Liver (tissue), 9 donors: Measurements from ENCODE around the gene MSI2. TPM values are rescaled to one million over a fixed set of nuclear protein-coding genes. Genes with fewer than 3 reads are reported as not detected.

Experiments
- DNase-seq: peaks from one replicate; pipeline ENCODE4 v3.0.0-alpha.2; 2017; ENCODE audit warnings: low spot score
- H3K27ac ChIP-seq, 2 donors: one replicate each; pipeline ENCODE4 v1.7.0; 2013; ENCODE audit warnings: inconsistent platforms in 2 of 2, low read length in 2 of 2, control low read depth in 1 of 2, low read depth in 1 of 2, mild to moderate bottlenecking in 1 of 2
- H3K27me3 ChIP-seq, 4 donors: one replicate each; pipeline versions ENCODE4 v1.6.1 to v1.7.0; 2013; ENCODE audit warnings: low read length in 3 of 4, inconsistent platforms in 1 of 4, mild to moderate bottlenecking in 1 of 4, moderate library complexity in 1 of 4; ENCODE audit not compliant: control insufficient read depth in 4 of 4, insufficient read depth in 4 of 4
- H3K36me3 ChIP-seq, 4 donors: one replicate each; pipeline versions ENCODE4 v1.6.1 to v1.7.0; 2013; ENCODE audit warnings: low read length in 3 of 4, mild to moderate bottlenecking in 3 of 4, low read depth in 1 of 4, moderate library complexity in 1 of 4; ENCODE audit not compliant: control insufficient read depth in 4 of 4, insufficient read depth in 3 of 4
- H3K4me1 ChIP-seq, 4 donors: one replicate each; pipeline versions ENCODE4 v1.6.1 to v1.7.0; 2013; ENCODE audit warnings: low read length in 3 of 4, mild to moderate bottlenecking in 3 of 4, moderate library complexity in 1 of 4; ENCODE audit not compliant: control insufficient read depth in 4 of 4, insufficient read depth in 4 of 4
- H3K4me3 ChIP-seq, 3 donors: one replicate each; pipeline versions ENCODE4 v1.6.1 to v1.7.0; 2013; ENCODE audit warnings: low read length in 3 of 3, control low read depth in 1 of 3, low read depth in 1 of 3, mild to moderate bottlenecking in 1 of 3
- H3K9ac ChIP-seq, 2 donors: one replicate each; pipeline ENCODE4 v1.7.0; 2013; ENCODE audit warnings: low read length in 2 of 2, mild to moderate bottlenecking in 2 of 2, moderate library complexity in 2 of 2, control low read depth in 1 of 2, low read depth in 1 of 2
- H3K9me3 ChIP-seq, 4 donors: one replicate each; pipeline versions ENCODE4 v1.6.1 to v1.7.0; 2013; ENCODE audit warnings: low read length in 3 of 4; ENCODE audit not compliant: control insufficient read depth in 4 of 4
- EGR1 ChIP-seq, 2 donors: IDR thresholded peaks; 2 replicates each; pipeline ENCODE4 v1.6.1; 2016 to 2018; ENCODE audit warnings: antibody characterized with exemption in 2 of 2, low read depth in 2 of 2
- FOXA1 ChIP-seq: IDR thresholded peaks from 2 replicates; pipeline ENCODE4 v1.6.1; 2016; ENCODE audit warnings: antibody characterized with exemption
- FOXA2 ChIP-seq: IDR thresholded peaks from 2 replicates; pipeline ENCODE4 v1.6.1; 2016; ENCODE audit warnings: antibody characterized with exemption
- GABPA ChIP-seq, 2 donors: IDR thresholded peaks in 1 of 2; conservative IDR thresholded peaks in 1 of 2; 2 replicates each; pipeline ENCODE4 v1.6.1; 2016; ENCODE audit warnings: antibody characterized with exemption in 2 of 2, mild to moderate bottlenecking in 1 of 2, moderate library complexity in 1 of 2
- HNF4A ChIP-seq, 2 donors: conservative IDR thresholded peaks; 2 replicates each; pipeline ENCODE4 v1.6.1; 2016; ENCODE audit warnings: antibody characterized with exemption in 2 of 2, mild to moderate bottlenecking in 2 of 2
- HNF4G ChIP-seq: IDR thresholded peaks from 2 replicates; pipeline ENCODE4 v1.6.1; 2016; ENCODE audit warnings: antibody characterized with exemption
- RAD21 ChIP-seq, 2 donors: IDR thresholded peaks; 2 replicates each; pipeline ENCODE4 v1.6.1; 2016; ENCODE audit warnings: antibody characterized with exemption in 2 of 2, mild to moderate bottlenecking in 2 of 2
- SP1 ChIP-seq: IDR thresholded peaks from 2 replicates; pipeline ENCODE4 v1.6.1; 2018; ENCODE audit warnings: antibody characterized with exemption, mild to moderate bottlenecking
- TAF1 ChIP-seq: conservative IDR thresholded peaks from 2 replicates; pipeline ENCODE4 v1.6.1; 2016; ENCODE audit warnings: antibody characterized with exemption, mild to moderate bottlenecking
- YY1 ChIP-seq: IDR thresholded peaks from 2 replicates; pipeline ENCODE4 v1.6.1; 2016; ENCODE audit warnings: antibody characterized with exemption, mild to moderate bottlenecking
- WGBS: extraction: QIAGEN DNeasy Blood & Tissue Kit; methylation state at CpG from one replicate; pipeline ENCODE4 v1.1.7; 2013; 5-methylcytosine and 5-hydroxymethylcytosine counted together
- polyA plus RNA-seq, 2 donors: library from polyadenylated mRNA; stranded (reverse) in 1 of 2; unstranded in 1 of 2; fragments of 200-250 nt in 1 of 2; fragments of >200 nt in 1 of 2; fragmentation: Nextera tagmentation in 1 of 2; extraction: Ambion mirVana in 1 of 2; gene quantifications; one replicate each; pipeline versions ENCODE4 v1.2.1 to v1.2.3, GENCODE V29; 2013 to 2015
- total RNA-seq, 2 donors: library from RNA; depleted of rRNA; stranded (reverse); fragments of >200 nt; gene quantifications; one replicate each; pipeline ENCODE4 v1.2.3, GENCODE V29; 2014
- TF ChIP-seq, protein P1 (sequence below): IDR thresholded peaks from 2 replicates; pipeline ENCODE4 v1.6.1; 2016; ENCODE audit warnings: antibody characterized with exemption
- TF ChIP-seq, protein P2 (sequence below): fragments of 150-350 bp; IDR thresholded peaks from 2 replicates; pipeline ENCODE4 v1.5.1; 2017; ENCODE audit warnings: improper control_type of control experiment, low read depth, low read length; ENCODE audit not compliant: missing input control
- donor health status: healthy.
- donor health status: healthy.
- donor health status: healthy.
- donor health status: healthy.
- donor health status: healthy.

Gene MSI2
- total and polyA plus RNA-seq, 4 donors, result 5.7 to 15.6 (median 9.2) TPM

DNA sequence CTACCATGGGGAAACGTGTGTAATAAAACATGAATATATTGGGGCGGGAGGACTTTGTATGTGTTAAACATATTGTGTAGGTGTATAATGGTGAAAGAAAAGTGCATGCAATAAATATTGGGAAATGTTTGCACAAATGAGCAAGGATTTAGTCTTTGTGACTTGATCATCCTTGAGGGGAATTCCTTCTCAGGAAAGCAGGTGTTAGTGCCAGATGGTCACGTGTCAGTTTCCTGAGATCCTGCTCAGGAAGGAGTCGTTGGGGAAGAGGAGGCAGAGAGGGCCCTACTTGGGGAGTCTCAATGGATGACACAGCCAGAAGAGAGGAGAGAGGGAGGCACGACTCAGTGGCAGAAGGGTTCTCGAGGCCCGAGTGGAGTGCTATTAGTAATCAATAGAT is 53.2 kb downstream of the MSI2 start:
- H3K9ac ChIP-seq, result no peak overlapping the region
- no peaks in the 10 kb centered on the region for H3K9me3 ChIP-seq
- no peak for DNase-seq
- H3K36me3 ChIP-seq, result peaks cover 0 to 5% (median 0%) of the 10 kb centered on the region in 4 donors
- no peaks in the 10 kb centered on the region for H3K4me1 ChIP-seq
- no peak overlapping the region for H3K27ac ChIP-seq
- 89% methylated on average over 7 of the region's 7 CpGs for WGBS
- TF ChIP-seq HNF4A (conservative IDR thresholded peaks at IDR 0.05), result no peak
- TF ChIP-seq, protein P1, sequence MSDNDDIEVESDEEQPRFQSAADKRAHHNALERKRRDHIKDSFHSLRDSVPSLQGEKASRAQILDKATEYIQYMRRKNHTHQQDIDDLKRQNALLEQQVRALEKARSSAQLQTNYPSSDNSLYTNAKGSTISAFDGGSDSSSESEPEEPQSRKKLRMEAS, result no peak
- TF ChIP-seq EGR1 (IDR thresholded peaks at IDR 0.05; ENCODE audit: low read depth in 2 of 2), result no peak
- no peak for TF ChIP-seq GABPA (IDR thresholded peaks at IDR 0.05 in 1 of 2, conservative IDR thresholded peaks at IDR 0.05 in 1 of 2)
- H3K4me3 ChIP-seq, result no peak overlapping the region
- no peaks in the 10 kb centered on the region for H3K27me3 ChIP-seq

GRCh38 chr17:57311281-57312216 is 55.2 kb downstream of the MSI2 start:
- 89% methylated on average over 10 of the region's 10 CpGs for WGBS
- no peak for DNase-seq
- TF ChIP-seq YY1 (no peak), FOXA2 (no peak)
- TF ChIP-seq, protein P2, sequence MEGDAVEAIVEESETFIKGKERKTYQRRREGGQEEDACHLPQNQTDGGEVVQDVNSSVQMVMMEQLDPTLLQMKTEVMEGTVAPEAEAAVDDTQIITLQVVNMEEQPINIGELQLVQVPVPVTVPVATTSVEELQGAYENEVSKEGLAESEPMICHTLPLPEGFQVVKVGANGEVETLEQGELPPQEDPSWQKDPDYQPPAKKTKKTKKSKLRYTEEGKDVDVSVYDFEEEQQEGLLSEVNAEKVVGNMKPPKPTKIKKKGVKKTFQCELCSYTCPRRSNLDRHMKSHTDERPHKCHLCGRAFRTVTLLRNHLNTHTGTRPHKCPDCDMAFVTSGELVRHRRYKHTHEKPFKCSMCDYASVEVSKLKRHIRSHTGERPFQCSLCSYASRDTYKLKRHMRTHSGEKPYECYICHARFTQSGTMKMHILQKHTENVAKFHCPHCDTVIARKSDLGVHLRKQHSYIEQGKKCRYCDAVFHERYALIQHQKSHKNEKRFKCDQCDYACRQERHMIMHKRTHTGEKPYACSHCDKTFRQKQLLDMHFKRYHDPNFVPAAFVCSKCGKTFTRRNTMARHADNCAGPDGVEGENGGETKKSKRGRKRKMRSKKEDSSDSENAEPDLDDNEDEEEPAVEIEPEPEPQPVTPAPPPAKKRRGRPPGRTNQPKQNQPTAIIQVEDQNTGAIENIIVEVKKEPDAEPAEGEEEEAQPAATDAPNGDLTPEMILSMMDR, result no peak
- H3K27me3 ChIP-seq, result no peaks in the 10 kb centered on the region
- H3K36me3 ChIP-seq, result peaks cover 0 to 5% (median 0%) of the 10 kb centered on the region in 4 donors
- H3K4me1 ChIP-seq, result no peaks in the 10 kb centered on the region
- no peak overlapping the region for H3K27ac ChIP-seq
- H3K9me3 ChIP-seq, result no peaks in the 10 kb centered on the region
- no peak overlapping the region for H3K4me3 ChIP-seq
- H3K9ac ChIP-seq, result no peak overlapping the region

GRCh38 chr17:57312242-57312641 is 55.9 kb downstream of the MSI2 start:
- DNase-seq, result no peak
- no peak overlapping the region for H3K4me3 ChIP-seq
- H3K27ac ChIP-seq, result no peak overlapping the region
- no peak overlapping the region for H3K9ac ChIP-seq
- TF ChIP-seq TAF1 (no peak), SP1 (no peak), FOXA1 (no peak), HNF4G (no peak), RAD21 (IDR thresholded peaks at IDR 0.05) (no peak)
- peaks cover 0 to 5% (median 0%) of the 10 kb centered on the region in 4 donors for H3K36me3 ChIP-seq
- H3K4me1 ChIP-seq, result no peaks in the 10 kb centered on the region
- no peaks in the 10 kb centered on the region for H3K27me3 ChIP-seq
- H3K9me3 ChIP-seq, result no peaks in the 10 kb centered on the region
- 70% methylated on average over 2 of the region's 2 CpGs for WGBS
